OCI-LY1 (cell line): Measurements from ENCODE around the gene GRM7.

Experiments used
- H2AFZ ChIP-seq: fragments of 200-600 bp; sonication (generic), shearing (Covaris generic); 2 replicates; pipeline ENCODE4 v1.6.0; 2014; ENCODE audit warnings: antibody characterized with exemption, mild to moderate bottlenecking, low read length
- H3F3A ChIP-seq: fragments of 200-600 bp; sonication (generic), shearing (Covaris generic); 2 replicates; pipeline ENCODE4 v1.6.0; 2014; ENCODE audit warnings: mild to moderate bottlenecking, antibody characterized with exemption, low read length, moderate library complexity; ENCODE audit not compliant: insufficient read depth
- H3K27ac ChIP-seq: fragments of 200-600 bp; sonication (generic); 2 replicates; pipeline ENCODE4 v1.5.1; 2014; ENCODE audit warnings: low read length, mixed run types, mild to moderate bottlenecking, low read depth; ENCODE audit not compliant: poor library complexity, severe bottlenecking
- H3K27me3 ChIP-seq: fragments of 200-600 bp; sonication (generic); 2 replicates; pipeline ENCODE4 v1.6.0; 2014; ENCODE audit warnings: antibody characterized with exemption, mild to moderate bottlenecking, low read length, moderate library complexity; ENCODE audit not compliant: insufficient read depth
- H3K36me3 ChIP-seq: fragments of 200-600 bp; sonication (generic); 2 replicates; pipeline ENCODE4 v1.6.1; 2014; ENCODE audit warnings: mild to moderate bottlenecking, antibody characterized with exemption, low read length, moderate library complexity, mixed read lengths; ENCODE audit not compliant: insufficient read depth
- H3K4me1 ChIP-seq: fragments of 200-600 bp; sonication (generic); 2 replicates; pipeline ENCODE4 v1.5.1; 2014; ENCODE audit warnings: mild to moderate bottlenecking, low read length, moderate library complexity; ENCODE audit not compliant: insufficient read depth, severe bottlenecking
- H3K4me2 ChIP-seq: fragments of 200-600 bp; sonication (generic), shearing (Covaris generic); 2 replicates; pipeline ENCODE4 v1.6.1; 2014; ENCODE audit warnings: low read length
- H3K4me3 ChIP-seq: fragments of 200-600 bp; sonication (generic); 2 replicates; pipeline ENCODE4 v1.5.1; 2014; ENCODE audit warnings: low read length, low read depth, mild to moderate bottlenecking, mixed read lengths; ENCODE audit not compliant: poor library complexity, severe bottlenecking
- H3K79me2 ChIP-seq: fragments of 200-600 bp; shearing (Covaris generic); 2 replicates; pipeline ENCODE4 v1.6.1; 2016; ENCODE audit warnings: mixed run types, low read length, mixed read lengths; ENCODE audit not compliant: insufficient read depth
- H3K9ac ChIP-seq: fragments of 200-600 bp; sonication (generic), shearing (Covaris generic); 2 replicates; pipeline ENCODE4 v1.6.1; 2014; ENCODE audit warnings: mild to moderate bottlenecking, low read length, mixed read lengths
- H3K9me2 ChIP-seq: fragments of 200-600 bp; sonication (generic), shearing (Covaris generic); 2 replicates; pipeline ENCODE4 v1.6.1; 2014; ENCODE audit warnings: low read depth, mild to moderate bottlenecking, low read length, mixed read lengths
- H3K9me3 ChIP-seq: fragments of 200-600 bp; shearing (Covaris generic); 2 replicates; pipeline ENCODE4 v1.6.1; 2014; ENCODE audit warnings: low read length, mixed read lengths
- H4K20me1 ChIP-seq: fragments of 200-600 bp; sonication (generic), shearing (Covaris generic); 2 replicates; pipeline ENCODE4 v1.6.0; 2016; ENCODE audit warnings: mild to moderate bottlenecking, low read length; ENCODE audit not compliant: insufficient read depth
- CTCF ChIP-seq: fragments of 200-600 bp; sonication (generic), shearing (Covaris generic); IDR thresholded peaks from 2 replicates; pipeline ENCODE4 v1.5.1; 2017; ENCODE audit warnings: mild to moderate bottlenecking, antibody characterized with exemption, low read length, moderate library complexity, mixed read lengths
- EZH2 ChIP-seq: fragments of 200-600 bp; sonication (generic), shearing (Covaris generic); IDR thresholded peaks from 2 replicates; pipeline ENCODE4 v1.8.0; 2017; ENCODE audit warnings: borderline replicate concordance, mixed run types, mild to moderate bottlenecking, antibody characterized with exemption, low read length, moderate library complexity, mixed read lengths

Gene GRM7

GRCh38 chr3:7682822-7683229 is 821.9 kb downstream of the GRM7 start:
- Histone ChIP-seq H3K27ac (no peak overlapping the region), H3F3A (no peaks in the 10 kb centered on the region), H3K27me3 (no peaks in the 10 kb centered on the region), H2AFZ (no peak overlapping the region), H4K20me1 (no peaks in the 10 kb centered on the region), H3K79me2 (no peaks in the 10 kb centered on the region), H3K9ac (no peak overlapping the region), H3K36me3 (no peaks in the 10 kb centered on the region), H3K4me3 (no peak overlapping the region), H3K9me3 (no peaks in the 10 kb centered on the region), H3K9me2 (no peaks in the 10 kb centered on the region), H3K4me1 (no peaks in the 10 kb centered on the region), H3K4me2 (no peak overlapping the region)
- TF ChIP-seq EZH2: no peak
- TF ChIP-seq CTCF: no peak

GRCh38 chr3:7683426-7683825 is 822.5 kb downstream of the GRM7 start:
- H3K9me3 ChIP-seq: no peaks in the 10 kb centered on the region
- H3K9ac ChIP-seq: no peak overlapping the region
- no peaks in the 10 kb centered on the region for H3K9me2 ChIP-seq
- no peaks in the 10 kb centered on the region for H3K4me1 ChIP-seq
- no peak overlapping the region for H3K27ac ChIP-seq
- H3K36me3 ChIP-seq: no peaks in the 10 kb centered on the region
- TF ChIP-seq EZH2 (no peak), CTCF (no peak)
- no peak overlapping the region for H3K4me3 ChIP-seq
- no peak overlapping the region for H3K4me2 ChIP-seq
- H3F3A ChIP-seq: no peaks in the 10 kb centered on the region
- H3K79me2 ChIP-seq: no peaks in the 10 kb centered on the region
- H4K20me1 ChIP-seq: no peaks in the 10 kb centered on the region
- H3K27me3 ChIP-seq: no peaks in the 10 kb centered on the region
- H2AFZ ChIP-seq: no peak overlapping the region

- Histone ChIP-seq H3K27ac (no peak overlapping the region), H3K36me3 (no peaks in the 10 kb centered on the region), H3F3A (no peaks in the 10 kb centered on the region), H3K4me3 (no peak overlapping the region), H3K9me2 (no peaks in the 10 kb centered on the region), H2AFZ (no peak overlapping the region), H4K20me1 (no peaks in the 10 kb centered on the region), H3K9me3 (no peaks in the 10 kb centered on the region), H3K27me3 (no peaks in the 10 kb centered on the region), H3K4me1 (no peaks in the 10 kb centered on the region), H3K9ac (no peak overlapping the region), H3K4me2 (no peak overlapping the region), H3K79me2 (no peaks in the 10 kb centered on the region)
- TF ChIP-seq CTCF (no peak), EZH2 (no peak)
Measured at GRCh38 chr3:7684182-7684715, 823.3 kb downstream of the GRM7 start.
